Aorta (tissue), 5 donors: ENCODE data around the gene SCTR. TPM values are rescaled to one million over a fixed set of nuclear protein-coding genes. Genes with fewer than 3 reads are reported as not detected.
A peak's percentile ranks its signal among the peaks of the same experiment; 100 is the strongest.

ENCODE experiments used
- ATAC-seq: fragments of 200-7000 bp; cut with Tn5 transposase; one replicate; pipeline ENCODE4 v1.9.1; 2022; ENCODE audit warnings: moderate library complexity; ENCODE audit not compliant: low FRiP score
- DNase-seq, 2 donors: peaks; one replicate each; pipeline ENCODE4 v3.0.0-alpha.2; 2020
- H3K27ac ChIP-seq, 2 donors: one replicate each; pipeline ENCODE4 v1.5.1; 2013; ENCODE audit warnings: low read length in 2 of 2, mild to moderate bottlenecking in 2 of 2, moderate library complexity in 2 of 2, control low read depth in 1 of 2, inconsistent platforms in 1 of 2, low read depth in 1 of 2
- H3K27me3 ChIP-seq, 2 donors: one replicate each; pipeline ENCODE4 v1.6.1; 2013; ENCODE audit warnings: control low read depth in 1 of 2, low read length in 1 of 2, mild to moderate bottlenecking in 1 of 2, moderate library complexity in 1 of 2; ENCODE audit not compliant: insufficient read depth in 2 of 2, control insufficient read depth in 1 of 2
- H3K36me3 ChIP-seq, 2 donors: one replicate each; pipeline ENCODE4 v1.6.1; 2013; ENCODE audit warnings: control low read depth in 1 of 2, low read length in 1 of 2, mild to moderate bottlenecking in 1 of 2; ENCODE audit not compliant: insufficient read depth in 2 of 2, control insufficient read depth in 1 of 2
- H3K4me1 ChIP-seq, 2 donors: one replicate each; pipeline ENCODE4 v1.6.1; 2013; ENCODE audit warnings: low read length in 2 of 2, control low read depth in 1 of 2, mild to moderate bottlenecking in 1 of 2, moderate library complexity in 1 of 2; ENCODE audit not compliant: insufficient read depth in 2 of 2, control insufficient read depth in 1 of 2
- H3K4me3 ChIP-seq, 2 donors: one replicate each; pipeline ENCODE4 v1.5.1; 2013; ENCODE audit warnings: low read length in 2 of 2, control low read depth in 1 of 2, mild to moderate bottlenecking in 1 of 2
- H3K9me3 ChIP-seq: one replicate; pipeline ENCODE4 v1.6.1; 2013; ENCODE audit warnings: mild to moderate bottlenecking, low read length; ENCODE audit not compliant: control insufficient read depth
- WGBS, 2 donors: extraction: QIAGEN DNeasy Blood & Tissue Kit; methylation state at CpG; one replicate each; pipeline ENCODE4 v1.1.7; 2013; 5-methylcytosine and 5-hydroxymethylcytosine counted together
- intact Hi-C, 2 donors: fragments of 100-400 bp; cut with DNase I; formaldehyde crosslinking; loops; one replicate each; pipeline versions ENCODE4 v1.14.2 to v1.15.0; 2022
- polyA plus RNA-seq, 2 donors: library from polyadenylated mRNA; stranded (reverse); fragments of 200-250 nt; gene quantifications; one replicate each; pipeline ENCODE4 v1.2.3, GENCODE V29; 2013
- total RNA-seq, 2 donors: library from RNA; stranded (reverse); fragmentation: NEBNext Ultra II Directional; extraction: Animal tissue kit (Norgen Biotek cat#: 25700); gene quantifications; one replicate each; pipeline ENCODE4 v1.2.1, GENCODE V29; 2021
- donor health status: healthy with polysubstance abuse.
- donor health status: Bipolar disorder and iron deficiency.
- donor health status: DM: no; HTN: no; CAD: no.
- donor health status: DM: no; HTN: no; CAD: no.
- donor health status: DM: yes; HTN: yes; CAD: no.

Gene SCTR
- total and polyA plus RNA-seq, 4 donors = 0.13 TPM; not detected in 3

GRCh38 chr2:119442226-119442619, 82.1 kb downstream of the SCTR start:
- H3K36me3 ChIP-seq = no peaks in the 10 kb centered on the region
- no peaks in the 10 kb centered on the region for H3K4me1 ChIP-seq
- H3K9me3 ChIP-seq = no peaks in the 10 kb centered on the region
- no peaks in the 10 kb centered on the region for H3K27me3 ChIP-seq
- intact Hi-C loops = no loop called here
- WGBS, 2 donors = 87 to 92% methylated on average over 7 of the region's 7 CpGs
- H3K4me3 ChIP-seq = no peak overlapping the region
- no peak for DNase-seq
- no peak overlapping the region for H3K27ac ChIP-seq
- ATAC-seq = no peak

GRCh38 chr2:119441376-119442225, 82.7 kb downstream of the SCTR start:
- DNase-seq (no peak), ATAC-seq (peak; percentile 31)
- H3K4me3 ChIP-seq = no peak overlapping the region
- intact Hi-C loops = no loop called here
- H3K27me3 ChIP-seq = no peaks in the 10 kb centered on the region
- H3K36me3 ChIP-seq = no peaks in the 10 kb centered on the region
- H3K9me3 ChIP-seq = no peaks in the 10 kb centered on the region
- no peak overlapping the region for H3K27ac ChIP-seq
- WGBS, 2 donors = 84 to 90% methylated on average over 8 of the region's 8 CpGs
- no peaks in the 10 kb centered on the region for H3K4me1 ChIP-seq

GRCh38 chr2:119440873-119441272, 83.4 kb downstream of the SCTR start:
- Histone ChIP-seq H3K9me3 (no peaks in the 10 kb centered on the region), H3K4me1 (no peaks in the 10 kb centered on the region), H3K27ac (no peak overlapping the region), H3K36me3 (no peaks in the 10 kb centered on the region), H3K27me3 (no peaks in the 10 kb centered on the region), H3K4me3 (no peak overlapping the region)
- WGBS, 2 donors = 78 to 79% methylated on average over 4 of the region's 4 CpGs
- ATAC-seq (no peak), DNase-seq (no peak)
- intact Hi-C loops = no loop called here

- Histone ChIP-seq H3K9me3 (no peaks in the 10 kb centered on the region), H3K27ac (no peak overlapping the region), H3K4me1 (no peaks in the 10 kb centered on the region), H3K4me3 (no peak overlapping the region), H3K27me3 (no peaks in the 10 kb centered on the region), H3K36me3 (no peaks in the 10 kb centered on the region)
- WGBS, 2 donors = 75 to 78% methylated on average over 1 of the region's 1 CpG
- intact Hi-C loops = no loop called here
- DNase-seq (no peak), ATAC-seq (no peak)
Observed at GRCh38 chr2:119440501-119440870, 83.8 kb downstream of the SCTR start.

GRCh38 chr2:119439574-119440500, 84.4 kb downstream of the SCTR start:
- DNase-seq (peak in 1 of 2 donors; percentile 70), ATAC-seq (no peak)
- H3K36me3 ChIP-seq = no peaks in the 10 kb centered on the region
- no peak overlapping the region for H3K4me3 ChIP-seq
- intact Hi-C loops = no loop called here
- H3K9me3 ChIP-seq = no peaks in the 10 kb centered on the region
- H3K27me3 ChIP-seq = no peaks in the 10 kb centered on the region
- H3K27ac ChIP-seq = no peak overlapping the region
- no peaks in the 10 kb centered on the region for H3K4me1 ChIP-seq
- 85 to 89% methylated on average over 15 of the region's 15 CpGs for WGBS, 2 donors

GRCh38 chr2:119438726-119439284, 85.5 kb downstream of the SCTR start:
- H3K27me3 ChIP-seq = no peaks in the 10 kb centered on the region
- H3K27ac ChIP-seq = no peak overlapping the region
- intact Hi-C loops = no loop called here
- no peaks in the 10 kb centered on the region for H3K36me3 ChIP-seq
- no peaks in the 10 kb centered on the region for H3K9me3 ChIP-seq
- ATAC-seq (no peak), DNase-seq (no peak)
- 91 to 96% methylated on average over 6 of the region's 6 CpGs for WGBS, 2 donors
- no peaks in the 10 kb centered on the region for H3K4me1 ChIP-seq
- no peak overlapping the region for H3K4me3 ChIP-seq

- no peak overlapping the region for H3K27ac ChIP-seq
- H3K9me3 ChIP-seq = no peaks in the 10 kb centered on the region
- H3K36me3 ChIP-seq = no peaks in the 10 kb centered on the region
- intact Hi-C loops = no loop called here
- ATAC-seq (no peak), DNase-seq (no peak)
- no peaks in the 10 kb centered on the region for H3K4me1 ChIP-seq
- WGBS, 2 donors = 87 to 92% methylated on average over 6 of the region's 6 CpGs
- H3K27me3 ChIP-seq = no peaks in the 10 kb centered on the region
- H3K4me3 ChIP-seq = no peak overlapping the region
Observed at GRCh38 chr2:119438128-119438656, 86.1 kb downstream of the SCTR start.

GRCh38 chr2:119436993-119437772, 87.1 kb downstream of the SCTR start:
- Histone ChIP-seq H3K27ac (no peak overlapping the region), H3K27me3 (no peaks in the 10 kb centered on the region), H3K9me3 (no peaks in the 10 kb centered on the region), H3K36me3 (no peaks in the 10 kb centered on the region), H3K4me1 (no peaks in the 10 kb centered on the region), H3K4me3 (no peak overlapping the region)
- ATAC-seq (no peak), DNase-seq (peak in 1 of 2 donors; percentile 71)
- intact Hi-C loops = no loop called here
- WGBS, 2 donors = 93 to 96% methylated on average over 22 of the region's 22 CpGs
